PFSK-1 (cell line): ENCODE results near the gene AP3S1.

Experiments used
- TAF1 ChIP-seq: IDR thresholded peaks from 2 replicates; pipeline ENCODE4 v1.6.1; 2012; ENCODE audit warnings: low read length, control low read depth, borderline replicate concordance; ENCODE audit not compliant: insufficient read depth
- TF ChIP-seq, protein P1 (sequence below), 2 experiments: IDR thresholded peaks; 2 replicates each; pipeline versions ENCODE4 v1.6.1 to v1.8.0; 2011 to 2012; ENCODE audit warnings: low read depth in 2 of 2, low read length in 2 of 2, control low read depth in 1 of 2, inconsistent platforms in 1 of 2, mild to moderate bottlenecking in 1 of 2, moderate library complexity in 1 of 2; ENCODE audit not compliant: insufficient read depth in 1 of 2

DNA sequence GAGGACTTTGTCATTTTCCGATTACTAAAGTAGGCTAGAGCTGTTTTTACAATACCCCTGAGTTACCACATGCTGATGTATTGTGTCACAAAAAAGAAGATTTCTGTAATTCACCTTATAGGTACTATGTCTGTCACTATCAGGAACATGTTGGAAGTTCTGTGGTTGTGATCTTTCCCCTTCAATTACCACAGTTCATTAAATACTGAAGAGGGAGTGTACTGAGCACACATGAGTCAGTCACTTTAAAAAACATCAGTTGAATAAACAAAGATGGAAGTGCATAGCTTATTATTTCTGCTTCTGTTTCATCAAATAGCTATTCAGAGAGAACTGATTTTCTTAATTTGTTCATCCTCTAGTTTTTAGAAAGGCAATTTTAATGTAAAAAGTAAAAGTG, 31.7 kb downstream of the AP3S1 start:
- TF ChIP-seq TAF1 = no peak
- TF ChIP-seq, protein P1, sequence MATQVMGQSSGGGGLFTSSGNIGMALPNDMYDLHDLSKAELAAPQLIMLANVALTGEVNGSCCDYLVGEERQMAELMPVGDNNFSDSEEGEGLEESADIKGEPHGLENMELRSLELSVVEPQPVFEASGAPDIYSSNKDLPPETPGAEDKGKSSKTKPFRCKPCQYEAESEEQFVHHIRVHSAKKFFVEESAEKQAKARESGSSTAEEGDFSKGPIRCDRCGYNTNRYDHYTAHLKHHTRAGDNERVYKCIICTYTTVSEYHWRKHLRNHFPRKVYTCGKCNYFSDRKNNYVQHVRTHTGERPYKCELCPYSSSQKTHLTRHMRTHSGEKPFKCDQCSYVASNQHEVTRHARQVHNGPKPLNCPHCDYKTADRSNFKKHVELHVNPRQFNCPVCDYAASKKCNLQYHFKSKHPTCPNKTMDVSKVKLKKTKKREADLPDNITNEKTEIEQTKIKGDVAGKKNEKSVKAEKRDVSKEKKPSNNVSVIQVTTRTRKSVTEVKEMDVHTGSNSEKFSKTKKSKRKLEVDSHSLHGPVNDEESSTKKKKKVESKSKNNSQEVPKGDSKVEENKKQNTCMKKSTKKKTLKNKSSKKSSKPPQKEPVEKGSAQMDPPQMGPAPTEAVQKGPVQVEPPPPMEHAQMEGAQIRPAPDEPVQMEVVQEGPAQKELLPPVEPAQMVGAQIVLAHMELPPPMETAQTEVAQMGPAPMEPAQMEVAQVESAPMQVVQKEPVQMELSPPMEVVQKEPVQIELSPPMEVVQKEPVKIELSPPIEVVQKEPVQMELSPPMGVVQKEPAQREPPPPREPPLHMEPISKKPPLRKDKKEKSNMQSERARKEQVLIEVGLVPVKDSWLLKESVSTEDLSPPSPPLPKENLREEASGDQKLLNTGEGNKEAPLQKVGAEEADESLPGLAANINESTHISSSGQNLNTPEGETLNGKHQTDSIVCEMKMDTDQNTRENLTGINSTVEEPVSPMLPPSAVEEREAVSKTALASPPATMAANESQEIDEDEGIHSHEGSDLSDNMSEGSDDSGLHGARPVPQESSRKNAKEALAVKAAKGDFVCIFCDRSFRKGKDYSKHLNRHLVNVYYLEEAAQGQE (IDR thresholded peaks at IDR 0.05; ENCODE audit: insufficient read depth in 1 of 2, low read depth in 2 of 2, low read length in 2 of 2) = no peak
